Body of pancreas (tissue), 4 donors: ENCODE measurements around the gene TCF12. TPM values are rescaled to one million over a fixed set of nuclear protein-coding genes. Genes with fewer than 3 reads are reported as not detected.

Experiments
- ATAC-seq: fragments of 150-250 bp; one replicate; pipeline ENCODE4 v1.9.1; 2016
- DNase-seq, 4 donors: peaks; one replicate each; pipeline ENCODE4 v3.0.0-alpha.2; 2019
- H3K27ac ChIP-seq, 4 donors: fragments of 200-600 bp; sonication (generic); 1 replicate in 3 of 4; 2 replicates in 1 of 4; pipeline versions ENCODE4 v1.5.1 to v1.6.1; 2016 to 2019; ENCODE audit warnings: mild to moderate bottlenecking in 1 of 4, mixed read lengths in 1 of 4, moderate library complexity in 1 of 4
- H3K27me3 ChIP-seq, 2 donors: fragments of 200-600 bp; sonication (generic); one replicate each; pipeline ENCODE4 v1.6.0; 2016; ENCODE audit warnings: mild to moderate bottlenecking in 1 of 2
- H3K36me3 ChIP-seq, 2 donors: fragments of 200-600 bp; sonication (generic); replicated peaks in 1 of 2; 2 replicates each; pipeline ENCODE4 v1.5.1; 2016; ENCODE audit warnings: low read depth in 2 of 2; ENCODE audit not compliant: insufficient read depth in 1 of 2
- H3K4me1 ChIP-seq: fragments of 200-600 bp; sonication (generic); one replicate; pipeline ENCODE4 v1.6.0; 2016
- H3K4me3 ChIP-seq, 2 donors: fragments of 200-600 bp; sonication (generic); 1 replicate in 1 of 2; 2 replicates in 1 of 2; pipeline ENCODE4 v1.5.1; 2016 to 2019
- H3K9me3 ChIP-seq, 3 donors: fragments of 200-600 bp; sonication (generic); 1 replicate in 2 of 3; 2 replicates in 1 of 3; pipeline ENCODE4 v1.5.1; 2016
- CTCF ChIP-seq, 7 experiments: fragments of 450-650 bp in 4 of 7; fragments of 200-600 bp in 3 of 7; sonication (generic) in 3 of 7; IDR thresholded peaks; one replicate each; pipeline ENCODE4 v1.5.1; 2016 to 2019; ENCODE audit warnings: antibody characterized with exemption in 7 of 7
- POLR2A ChIP-seq, 3 donors: fragments of 450-650 bp; IDR thresholded peaks; one replicate each; pipeline ENCODE4 v1.6.1; 2016; ENCODE audit warnings: antibody characterized with exemption in 3 of 3, mild to moderate bottlenecking in 2 of 3
- WGBS, 2 donors: methylation state at CpG; one replicate each; pipeline ENCODE4 v1.1.5; 2017; 5-methylcytosine and 5-hydroxymethylcytosine counted together
- intact Hi-C: fragments of 100-400 bp; cut with DNase I; formaldehyde crosslinking; loops from one replicate; pipeline ENCODE4 v1.15.1; 2023
- total RNA-seq, 2 donors: library from RNA; depleted of rRNA; stranded (reverse); fragments of >200 nt; gene quantifications; one replicate each; pipeline ENCODE4 v1.1.0, GENCODE V29; 2016

The TCF12 gene
- total RNA-seq, 2 donors from 2014 or later, result 27.2 to 49.4 TPM

GRCh38 chr15:56960116-56960515 lies 41.7 kb downstream of the TCF12 start:
- Histone ChIP-seq H3K36me3 (no peaks in the 10 kb centered on the region), H3K4me1 (peaks cover 38% of the 10 kb centered on the region), H3K9me3 (no peaks in the 10 kb centered on the region), H3K4me3 (no peak overlapping the region), H3K27ac (no peak overlapping the region), H3K27me3 (no peaks in the 10 kb centered on the region)
- DNase-seq (no peak), ATAC-seq (no peak)
- TF ChIP-seq POLR2A (IDR thresholded peaks at IDR 0.05), result no peak
- TF ChIP-seq CTCF (IDR thresholded peaks at IDR 0.05), result no peak
- intact Hi-C loops, result no loop called here
- WGBS, 2 donors, result 93 to 94% methylated on average over 2 of the region's 2 CpGs

- intact Hi-C loops, result no loop called here
- no peaks in the 10 kb centered on the region for H3K36me3 ChIP-seq
- WGBS, 2 donors, result 83 to 93% methylated on average over 2 of the region's 2 CpGs
- DNase-seq, result no peak
- TF ChIP-seq CTCF (IDR thresholded peaks at IDR 0.05) (no peak), POLR2A (IDR thresholded peaks at IDR 0.05) (no peak)
- H3K4me1 ChIP-seq, result peaks cover 54% of the 10 kb centered on the region
- no peaks in the 10 kb centered on the region for H3K9me3 ChIP-seq
- no peaks in the 10 kb centered on the region for H3K27me3 ChIP-seq
- no peak overlapping the region for H3K27ac ChIP-seq
- no peak for ATAC-seq
- H3K4me3 ChIP-seq, result no peak overlapping the region
These were observed 44.7 kb downstream of the TCF12 start for GRCh38 chr15:56963126-56963525.

- H3K27ac ChIP-seq, result no peak overlapping the region
- 82 to 93% methylated on average over 4 of the region's 4 CpGs for WGBS, 2 donors
- no peaks in the 10 kb centered on the region for H3K36me3 ChIP-seq
- DNase-seq, result no peak
- no peak for TF ChIP-seq CTCF (IDR thresholded peaks at IDR 0.05)
- H3K4me1 ChIP-seq, result peaks cover 55% of the 10 kb centered on the region
- no peaks in the 10 kb centered on the region for H3K9me3 ChIP-seq
- intact Hi-C loops, result no loop called here
- no peak overlapping the region for H3K4me3 ChIP-seq
- ATAC-seq, result no peak
- no peaks in the 10 kb centered on the region for H3K27me3 ChIP-seq
These were observed 45.3 kb downstream of the TCF12 start for GRCh38 chr15:56963710-56964109.

GRCh38 chr15:56964182-56964581 lies 45.7 kb downstream of the TCF12 start:
- WGBS, 2 donors, result 59 to 61% methylated on average over 1 of the region's 1 CpG
- DNase-seq, result no peak
- Histone ChIP-seq H3K27ac (no peak overlapping the region), H3K27me3 (no peaks in the 10 kb centered on the region), H3K9me3 (no peaks in the 10 kb centered on the region), H3K4me1 (peaks cover 56% of the 10 kb centered on the region), H3K36me3 (no peaks in the 10 kb centered on the region), H3K4me3 (no peak overlapping the region)
- no peak for ATAC-seq
- intact Hi-C loops, result no loop called here
- TF ChIP-seq POLR2A (IDR thresholded peaks at IDR 0.05) (no peak), CTCF (IDR thresholded peaks at IDR 0.05) (no peak)

- intact Hi-C loops, result no loop called here
- WGBS, 2 donors, result 17 to 18% methylated on average over 1 of the region's 1 CpG
- H3K9me3 ChIP-seq, result no peaks in the 10 kb centered on the region
These were observed 47.0 kb downstream of the TCF12 start for GRCh38 chr15:56965231-56966013.

More at GRCh38 chr15:56965231-56966013, 47.0 kb downstream of the TCF12 start:
- Histone ChIP-seq H3K4me1 (peaks cover 54% of the 10 kb centered on the region), H3K27ac (no peak overlapping the region), H3K36me3 (no peaks in the 10 kb centered on the region), H3K4me3 (no peak overlapping the region), H3K27me3 (no peaks in the 10 kb centered on the region)
- TF ChIP-seq POLR2A (IDR thresholded peaks at IDR 0.05) (no peak), CTCF (IDR thresholded peaks at IDR 0.05) (no peak)
- DNase-seq (no peak), ATAC-seq (no peak)
